H1 (cell line): ENCODE data around the gene NDUFB4. TPM values are rescaled to one million over a fixed set of nuclear protein-coding genes. Genes with fewer than 3 reads are reported as not detected.

ENCODE experiments used
- E2F6 ChIP-seq: IDR thresholded peaks from 2 replicates; pipeline ENCODE4 v1.6.1; 2012; ENCODE audit warnings: inconsistent platforms
- polyA plus RNA-seq, 7 experiments: library from polyadenylated mRNA; depleted of rRNA in 3 of 7; stranded (reverse) in 5 of 7; unstranded in 2 of 7; fragments of >200 nt in 5 of 7; fragments of 200-250 nt in 2 of 7; gene quantifications; 1 replicate in 5 of 7; 2 replicates in 1 of 7; 4 replicates in 1 of 7; pipeline versions ENCODE4 v1.2.1 to v1.2.3, GENCODE V29; 2011 to 2013; ENCODE audit warnings: missing spikeins in 2 of 7, mixed read lengths in 2 of 7
- total RNA-seq: library from RNA; stranded (reverse); fragmentation: NEBNext Ultra II Directional; extraction: Animal tissue kit (Norgen Biotek cat#: 25700); gene quantifications from 2 replicates; pipeline ENCODE4 v1.2.1, GENCODE V29; 2021

The NDUFB4 gene
- total and polyA plus RNA-seq, 2 of the 8 experiments (the other 6 are each of a cell fraction or from before 2014, with no cell fraction given) = 184 to 382 TPM

GRCh38 chr3:120552184-120553172 is 43.7 kb upstream of the NDUFB4 start (continued):
- no peak for TF ChIP-seq E2F6
